Measurements from ENCODE around the gene CBX3. TPM values are rescaled to one million over a fixed set of nuclear protein-coding genes. Genes with fewer than 3 reads are reported as not detected.

CBX3 gene
- total and polyA plus RNA-seq, 2 of the 13 experiments (the other 11 are each of a cell fraction or from before 2014, with no cell fraction given), result 53.9 to 249 TPM

GRCh38 chr7:26201247-26202018 lies at the start of gene CBX3 (continued):
- TF ChIP-seq ZNF570 (CRISPR knock-in tag; IDR thresholded peaks at IDR 0.05; ENCODE audit: borderline replicate concordance) (0 out of 2 replicates have a peak, but pooled peaks have one; percentile 1), ZNF639 (CRISPR knock-in tag; conservative IDR thresholded peaks at IDR 0.05) (peak; percentile 61; the same call in 1 of the 2 replicates), ARNTL (CRISPR knock-in tag; IDR thresholded peaks at IDR 0.05) (0 out of 2 replicates have a peak, but pooled peaks have one; percentile 29), HBP1 (CRISPR knock-in tag; IDR thresholded peaks at IDR 0.05; ENCODE audit: low read depth) (peak; percentile 4; the same call in 1 of the 2 replicates), POLR2A (IDR thresholded peaks at IDR 0.05; ENCODE audit: insufficient read depth in 1 of 2, low read depth in 2 of 2, low read length in 2 of 2) (peak; percentile 90 to 91), AGO2 (optimal IDR thresholded peaks at IDR 0.05; ENCODE audit: low read depth, low read length) (peak; percentile 80), ZNF644 (CRISPR knock-in tag; IDR thresholded peaks at IDR 0.05; ENCODE audit: low read depth) (no peak), NAIF1 (CRISPR knock-in tag; IDR thresholded peaks at IDR 0.05; ENCODE audit: borderline replicate concordance) (0 out of 2 replicates have a peak, but pooled peaks have one; percentile 96), ZNF260 (CRISPR knock-in tag; IDR thresholded peaks at IDR 0.05; ENCODE audit: borderline replicate concordance, low read depth) (no peak), ZNF18 (CRISPR knock-in tag; IDR thresholded peaks at IDR 0.05; ENCODE audit: insufficient replicate concordance) (no peak), ZFY (CRISPR knock-in tag; IDR thresholded peaks at IDR 0.05) (peak; percentile 62; the same call in 1 of the 2 replicates), CBFB (CRISPR knock-in tag; IDR thresholded peaks at IDR 0.05) (no peak), ZNF713 (CRISPR knock-in tag; IDR thresholded peaks at IDR 0.05) (0 out of 2 replicates have a peak, but pooled peaks have one; percentile 33), ZNF720 (CRISPR knock-in tag; IDR thresholded peaks at IDR 0.05) (no peak), KDM5A (IDR thresholded peaks at IDR 0.05; ENCODE audit: borderline replicate concordance, low read length) (peak; percentile 58; the same call in 1 of the 2 replicates), ZNF691 (CRISPR knock-in tag; IDR thresholded peaks at IDR 0.05; ENCODE audit: borderline replicate concordance, low read depth) (0 out of 2 replicates have a peak, but pooled peaks have one; percentile 4), RFXANK (CRISPR knock-in tag; IDR thresholded peaks at IDR 0.05) (no peak), NR2C2 (CRISPR knock-in tag; IDR thresholded peaks at IDR 0.05; ENCODE audit: borderline replicate concordance) (peak; percentile 16; the same call in 1 of the 2 replicates), TFDP2 (CRISPR knock-in tag; IDR thresholded peaks at IDR 0.05) (peak; percentile 85), ZNF451 (CRISPR knock-in tag; IDR thresholded peaks at IDR 0.05) (peak; percentile 53; the same call in 1 of the 2 replicates), HIVEP1 (CRISPR knock-in tag; IDR thresholded peaks at IDR 0.05) (no peak), JDP2 (CRISPR knock-in tag; IDR thresholded peaks at IDR 0.05; ENCODE audit: borderline replicate concordance) (no peak; the same call in 1 of the 2 replicates), ZNF335 (CRISPR knock-in tag; IDR thresholded peaks at IDR 0.05) (no peak)

All from HepG2 (cell line).